Pancreas (tissue), 10 donors: Measurements from ENCODE around the gene EPN2. TPM values are rescaled to one million over a fixed set of nuclear protein-coding genes. Genes with fewer than 3 reads are reported as not detected.

Source experiments
- ATAC-seq, 4 donors: fragments of 200-7000 bp; cut with Tn5 transposase; one replicate each; pipeline versions ENCODE4 v1.8.0 to v1.9.1; 2020; ENCODE audit warnings: mild to moderate bottlenecking in 4 of 4, moderate library complexity in 4 of 4
- DNase-seq, 6 donors: peaks; one replicate each; pipeline ENCODE4 v3.0.0-alpha.2; 2020
- FAIRE-seq: peaks from 2 replicates; lab custom pipeline; 2012; peaks lifted over from hg19 to GRCh38; lab: Jason Lieb, UNC
- H3K27ac ChIP-seq, 4 donors: fragments of 200-600 bp; sonication (generic); 1 replicate in 3 of 4; 2 replicates in 1 of 4; pipeline versions ENCODE4 v1.5.0 to v1.8.0; 2020
- H3K27me3 ChIP-seq, 4 donors: fragments of 200-600 bp; one replicate each; pipeline ENCODE4 v1.8.0; 2021
- H3K36me3 ChIP-seq, 3 donors: fragments of 200-600 bp; sonication (generic) in 1 of 3; one replicate each; pipeline versions ENCODE4 v1.5.0 to v1.8.0; 2020 to 2021
- H3K4me1 ChIP-seq, 3 donors: fragments of 200-600 bp; one replicate each; pipeline ENCODE4 v1.8.0; 2021
- H3K4me3 ChIP-seq, 4 donors: fragments of 200-600 bp; sonication (generic) in 2 of 4; one replicate each; pipeline versions ENCODE4 v1.5.0 to v1.8.0; 2020 to 2021
- H3K9me3 ChIP-seq, 4 donors: fragments of 200-600 bp; one replicate each; pipeline ENCODE4 v1.8.0; 2021
- CTCF ChIP-seq, 4 donors: fragments of 200-600 bp; sonication (generic) in 3 of 4; IDR thresholded peaks; one replicate each; pipeline versions ENCODE4 v1.5.0 to v1.8.0; 2021; ENCODE audit warnings: antibody characterized with exemption in 4 of 4
- WGBS, 2 donors: extraction: QIAGEN DNeasy Blood & Tissue Kit; methylation state at CpG; one replicate each; pipeline ENCODE4 v1.1.7; 2013; 5-methylcytosine and 5-hydroxymethylcytosine counted together
- intact Hi-C, 3 donors: fragments of 100-400 bp; cut with DNase I; formaldehyde crosslinking; loops; one replicate each; pipeline versions ENCODE4 v1.11.1 to v1.14.2; 2022
- polyA plus RNA-seq, 2 donors: library from polyadenylated mRNA; stranded (reverse); fragments of 200-250 nt; gene quantifications; one replicate each; pipeline ENCODE4 v1.2.3, GENCODE V29; 2013
- total RNA-seq, 6 donors: library from RNA; stranded (reverse); fragmentation: NEBNext Ultra II Directional in 4 of 6; extraction: Animal tissue kit (Norgen Biotek cat#: 25700) in 4 of 6; gene quantifications; one replicate each; pipeline versions ENCODE4 v1.2.1 to v1.2.4, GENCODE V29; 2021 to 2023
- donor health status: healthy with polysubstance abuse.
- donor health status: DM: no; HTN: no; CAD: no; lungs with moderate emphysema.
- donor health status: DM: no; HTN: no; CAD: no.
- donor health status: control.
- donor health status: control.
- donor health status: Bipolar disorder and iron deficiency.
- donor health status: DM: yes; HTN: yes; CAD: no.
- donor health status: DM: no; HTN: no; CAD: no.
- donor health status: DM: no; HTN: no; CAD: no.
- donor health status: DM: yes; HTN: yes; CAD: no.

The EPN2 gene
- total and polyA plus RNA-seq, 8 donors = 13.4 to 29.4 (median 15.7) TPM

GRCh38 chr17:19322861-19323260 lies 85.7 kb downstream of the EPN2 start:
- no peaks in the 10 kb centered on the region for H3K27me3 ChIP-seq
- 98 to 100% methylated on average over 1 of the region's 1 CpG for WGBS, 2 donors
- H3K4me3 ChIP-seq = no peak overlapping the region
- FAIRE-seq = no peak
- no peak for DNase-seq
- ATAC-seq = no peak
- H3K36me3 ChIP-seq = peaks cover 0 to 4% (median 0%) of the 10 kb centered on the region in 3 donors
- no peaks in the 10 kb centered on the region for H3K4me1 ChIP-seq
- H3K27ac ChIP-seq = no peak overlapping the region
- no peak for TF ChIP-seq CTCF (IDR thresholded peaks at IDR 0.05)
- no peaks in the 10 kb centered on the region for H3K9me3 ChIP-seq
- intact Hi-C loops = no loop called here

- H3K4me3 ChIP-seq = no peak overlapping the region
- intact Hi-C loops = no loop called here
- no peaks in the 10 kb centered on the region for H3K9me3 ChIP-seq
- no peak overlapping the region for H3K27ac ChIP-seq
- H3K4me1 ChIP-seq = no peaks in the 10 kb centered on the region
- H3K27me3 ChIP-seq = no peaks in the 10 kb centered on the region
- no peak for FAIRE-seq
- H3K36me3 ChIP-seq = peaks cover 0 to 4% (median 0%) of the 10 kb centered on the region in 3 donors
- no peak for TF ChIP-seq CTCF (IDR thresholded peaks at IDR 0.05)
- DNase-seq = no peak
- ATAC-seq = no peak
Observed at GRCh38 chr17:19325542-19325941, 88.4 kb downstream of the EPN2 start.

- intact Hi-C loops = no loop called here
- Histone ChIP-seq H3K27me3 (no peaks in the 10 kb centered on the region), H3K27ac (no peak overlapping the region), H3K36me3 (peaks cover 0 to 4% (median 0%) of the 10 kb centered on the region in 3 donors), H3K4me1 (no peaks in the 10 kb centered on the region), H3K4me3 (no peak overlapping the region), H3K9me3 (no peaks in the 10 kb centered on the region)
- no peak for ATAC-seq
- no peak for FAIRE-seq
- peak in 1 of 6 donors; percentile 22 for DNase-seq
- no peak for TF ChIP-seq CTCF (IDR thresholded peaks at IDR 0.05)
- 93 to 94% methylated on average over 14 of the region's 14 CpGs for WGBS, 2 donors
Observed at GRCh38 chr17:19327031-19327783, 90.0 kb downstream of the EPN2 start.

GRCh38 chr17:19328441-19329061 lies 91.4 kb downstream of the EPN2 start:
- Histone ChIP-seq H3K36me3 (peaks cover 0 to 4% (median 0%) of the 10 kb centered on the region in 3 donors), H3K27ac (no peak overlapping the region), H3K4me1 (no peaks in the 10 kb centered on the region), H3K4me3 (no peak overlapping the region), H3K9me3 (no peaks in the 10 kb centered on the region), H3K27me3 (no peaks in the 10 kb centered on the region)
- intact Hi-C loops = no loop called here
- no peak for TF ChIP-seq CTCF (IDR thresholded peaks at IDR 0.05)
- DNase-seq = peak in 1 of 6 donors; percentile 41
- no peak for FAIRE-seq
- ATAC-seq = no peak
- WGBS, 2 donors = 95 to 96% methylated on average over 10 of the region's 10 CpGs

GRCh38 chr17:19329136-19329535 lies 92.0 kb downstream of the EPN2 start:
- H3K27me3 ChIP-seq = no peaks in the 10 kb centered on the region
- no peak overlapping the region for H3K27ac ChIP-seq
- DNase-seq (peak in 1 of 6 donors; percentile 40), ATAC-seq (no peak), FAIRE-seq (no peak)
- TF ChIP-seq CTCF (IDR thresholded peaks at IDR 0.05) = no peak
- no peaks in the 10 kb centered on the region for H3K36me3 ChIP-seq
- H3K9me3 ChIP-seq = no peaks in the 10 kb centered on the region
- H3K4me1 ChIP-seq = no peaks in the 10 kb centered on the region
- WGBS, 2 donors = 96 to 100% methylated on average over 2 of the region's 2 CpGs
- intact Hi-C loops = no loop called here
- H3K4me3 ChIP-seq = no peak overlapping the region
